GM12872 (cell line): ENCODE data around the gene FAM204A.

Source experiments
- CTCF ChIP-seq: IDR thresholded peaks from 3 replicates; pipeline ENCODE4 v1.5.1; 2011; ENCODE audit warnings: low read depth, mild to moderate bottlenecking, low read length, moderate library complexity; ENCODE audit not compliant: insufficient read depth

FAM204A gene

DNA sequence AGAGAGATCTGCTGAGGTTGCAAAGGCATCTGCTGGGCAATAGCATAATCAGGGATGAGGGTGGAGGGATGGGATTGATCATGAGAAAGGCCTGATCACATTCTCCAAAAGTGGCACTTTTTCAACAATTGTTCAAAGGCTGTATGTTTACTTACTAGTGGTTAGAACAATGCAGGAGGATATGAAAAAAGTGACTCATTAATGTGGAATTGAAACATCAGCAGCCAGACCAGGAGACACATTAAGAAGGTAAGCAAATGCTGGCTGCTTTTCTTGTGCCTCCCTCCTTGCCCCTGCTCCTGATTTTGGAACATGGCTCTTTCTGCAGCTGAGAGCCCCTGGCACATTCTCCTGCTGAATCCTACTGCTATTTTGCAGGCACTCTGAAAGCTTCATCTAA, 63.5 kb downstream of the FAM204A start:
- TF ChIP-seq CTCF = no peak

DNA sequence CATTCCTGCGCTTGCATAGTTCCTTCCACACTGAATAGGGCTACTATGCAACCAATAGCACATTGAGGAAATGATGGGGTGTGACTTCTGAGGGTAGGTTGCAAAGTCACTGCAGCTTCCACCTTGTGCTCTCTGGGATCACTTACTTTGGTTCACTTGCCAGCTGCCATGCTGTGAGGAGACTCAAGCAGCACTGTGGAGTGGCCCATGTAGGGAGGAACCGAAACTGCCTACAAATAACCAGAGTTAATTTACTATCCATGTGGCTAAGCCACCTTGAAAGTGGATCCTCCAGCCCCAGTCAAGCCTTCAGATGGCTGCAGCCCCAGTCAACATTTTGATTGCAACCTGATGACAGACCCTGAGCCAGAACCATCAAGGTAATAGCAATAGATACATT, 64.3 kb downstream of the FAM204A start:
- no peak for TF ChIP-seq CTCF

DNA sequence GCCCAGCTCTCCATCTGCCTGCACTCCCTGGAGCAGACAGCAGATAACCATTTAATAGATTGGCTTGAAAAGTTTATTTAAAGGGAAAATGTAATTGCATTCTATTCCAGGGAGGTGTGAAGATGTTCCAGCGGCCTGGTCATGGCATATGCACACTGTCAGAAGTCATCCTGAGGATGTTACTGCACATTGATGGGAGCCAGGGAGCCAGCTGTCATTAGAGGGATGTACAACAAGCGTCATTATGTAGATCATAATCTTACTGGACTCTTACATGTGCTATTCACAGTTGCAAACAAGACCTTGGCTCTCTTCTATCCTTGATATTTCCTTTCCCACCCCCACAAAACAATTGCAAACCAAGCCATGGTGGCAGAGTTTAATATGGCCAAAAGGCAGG, 65.4 kb downstream of the FAM204A start:
- TF ChIP-seq CTCF = no peak

DNA sequence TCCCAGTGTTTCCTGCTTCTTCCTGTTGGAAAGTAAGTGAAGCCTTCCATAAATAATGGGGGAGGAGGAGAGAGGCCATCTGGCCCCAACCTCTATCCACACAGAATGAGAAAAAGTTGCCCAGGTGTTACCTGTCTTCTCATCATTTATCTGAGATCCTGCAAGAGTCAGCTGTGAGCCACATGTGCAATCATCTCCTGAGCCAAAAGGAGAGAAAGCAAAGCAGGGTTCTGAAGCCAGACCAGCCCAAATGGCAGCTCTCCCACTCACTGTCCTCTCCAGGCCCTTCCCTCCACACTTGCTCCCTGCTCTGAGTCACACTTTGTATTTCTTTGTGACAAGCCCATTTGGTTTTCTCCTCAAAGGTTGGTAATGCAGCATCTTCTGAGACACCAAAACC, 65.9 kb downstream of the FAM204A start:
- TF ChIP-seq CTCF = no peak

GRCh38 chr10:118273662-118274061, 68.5 kb downstream of the FAM204A start:
- TF ChIP-seq CTCF = no peak

- no peak for TF ChIP-seq CTCF
Measured at GRCh38 chr10:118272767-118273166, 69.4 kb downstream of the FAM204A start.

DNA sequence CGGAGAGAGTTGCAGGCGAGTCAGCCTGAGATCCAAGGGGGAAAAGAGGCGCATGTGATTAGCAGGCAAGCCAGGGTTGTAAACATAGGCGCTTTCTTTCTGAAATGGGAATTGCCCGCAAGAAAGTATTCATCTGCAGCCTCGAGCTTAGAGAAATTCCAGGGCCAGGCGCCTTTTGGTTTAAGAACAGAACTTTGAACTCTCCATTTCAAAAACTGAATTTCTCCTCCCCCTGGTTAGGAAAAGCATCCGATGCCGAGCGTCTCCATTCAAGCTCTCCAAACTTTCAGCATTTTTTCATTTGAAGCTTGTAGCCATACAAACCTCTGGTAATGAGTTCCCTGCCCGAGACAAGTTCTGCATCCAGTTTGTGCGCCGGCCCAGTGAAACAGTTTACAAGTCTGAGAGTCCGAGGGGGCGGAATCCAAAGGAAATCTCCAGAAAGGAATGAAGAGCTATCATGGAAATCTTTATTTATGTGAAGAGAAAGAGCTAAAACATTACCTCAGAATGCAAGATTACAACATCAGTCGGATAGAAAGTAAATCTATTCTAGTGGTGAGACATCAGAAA, 69.9 kb downstream of the FAM204A start:
- no peak for TF ChIP-seq CTCF
